ENCODE results near the gene ABI3.

GRCh38 chr17:49226771-49227435 is 16.4 kb downstream of the ABI3 start:
- TF ChIP-seq, protein P1, sequence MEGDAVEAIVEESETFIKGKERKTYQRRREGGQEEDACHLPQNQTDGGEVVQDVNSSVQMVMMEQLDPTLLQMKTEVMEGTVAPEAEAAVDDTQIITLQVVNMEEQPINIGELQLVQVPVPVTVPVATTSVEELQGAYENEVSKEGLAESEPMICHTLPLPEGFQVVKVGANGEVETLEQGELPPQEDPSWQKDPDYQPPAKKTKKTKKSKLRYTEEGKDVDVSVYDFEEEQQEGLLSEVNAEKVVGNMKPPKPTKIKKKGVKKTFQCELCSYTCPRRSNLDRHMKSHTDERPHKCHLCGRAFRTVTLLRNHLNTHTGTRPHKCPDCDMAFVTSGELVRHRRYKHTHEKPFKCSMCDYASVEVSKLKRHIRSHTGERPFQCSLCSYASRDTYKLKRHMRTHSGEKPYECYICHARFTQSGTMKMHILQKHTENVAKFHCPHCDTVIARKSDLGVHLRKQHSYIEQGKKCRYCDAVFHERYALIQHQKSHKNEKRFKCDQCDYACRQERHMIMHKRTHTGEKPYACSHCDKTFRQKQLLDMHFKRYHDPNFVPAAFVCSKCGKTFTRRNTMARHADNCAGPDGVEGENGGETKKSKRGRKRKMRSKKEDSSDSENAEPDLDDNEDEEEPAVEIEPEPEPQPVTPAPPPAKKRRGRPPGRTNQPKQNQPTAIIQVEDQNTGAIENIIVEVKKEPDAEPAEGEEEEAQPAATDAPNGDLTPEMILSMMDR (IDR thresholded peaks at IDR 0.05), result no peak
- no peak for TF ChIP-seq EZH2 (IDR thresholded peaks at IDR 0.05)
